Esophagus squamous epithelium (tissue), 4 donors: ENCODE measurements around the gene RIPOR2.
A peak's percentile ranks its signal among the peaks of the same experiment; 100 is the strongest.

Experiments
- POLR2A ChIP-seq, 4 donors: fragments of 450-650 bp; IDR thresholded peaks; one replicate each; pipeline ENCODE4 v1.6.1; 2017; ENCODE audit warnings: antibody characterized with exemption in 4 of 4, mild to moderate bottlenecking in 4 of 4, moderate library complexity in 3 of 4
- TF ChIP-seq, protein P1 (sequence below), 6 experiments: fragments of 450-650 bp in 4 of 6; fragments of 200-600 bp in 2 of 6; sonication (generic) in 2 of 6; IDR thresholded peaks; one replicate each; pipeline ENCODE4 v1.5.1; 2016 to 2019; ENCODE audit warnings: antibody characterized with exemption in 6 of 6, mild to moderate bottlenecking in 4 of 6, moderate library complexity in 4 of 6

DNA sequence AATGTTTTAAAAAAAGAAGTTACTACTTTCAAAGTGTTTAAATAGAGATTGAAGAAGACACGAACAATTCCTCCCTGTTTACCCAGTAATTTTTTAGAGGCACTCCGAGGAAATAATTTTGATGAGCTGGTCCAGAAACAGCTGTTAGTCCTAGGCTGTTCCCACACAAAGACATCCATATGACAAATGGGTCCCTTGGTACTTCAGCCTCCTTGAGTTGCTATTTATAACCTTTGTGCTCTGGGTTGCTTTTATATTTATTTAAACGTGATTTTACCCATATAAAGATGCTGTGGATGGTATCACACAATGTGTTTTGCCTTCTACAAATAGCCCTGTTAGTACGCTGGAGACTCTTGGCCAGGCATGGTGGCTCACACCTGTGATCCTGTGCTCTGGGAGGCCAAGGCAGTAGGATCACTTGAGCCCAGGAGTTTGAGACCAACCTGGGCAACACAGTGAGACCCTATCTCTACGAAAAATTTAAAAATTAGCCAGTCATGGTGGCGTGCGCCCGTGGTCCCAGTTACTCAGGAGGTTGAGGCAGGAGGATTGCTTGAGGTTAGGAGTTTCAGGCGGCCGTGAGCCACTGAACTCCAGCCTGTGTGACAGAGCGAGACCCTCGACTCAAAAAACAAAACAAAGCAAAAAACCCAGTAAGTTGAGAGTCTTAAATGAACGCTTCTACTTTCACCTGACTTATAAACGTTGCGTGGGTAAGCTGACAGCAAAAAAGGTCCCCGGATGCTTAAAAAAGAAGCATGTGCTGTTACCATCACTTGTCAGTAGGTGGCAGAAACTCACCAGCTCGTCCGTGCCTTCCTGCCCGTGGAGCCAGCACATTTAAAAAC, 80.1 kb downstream of the RIPOR2 start:
- TF ChIP-seq, protein P1, sequence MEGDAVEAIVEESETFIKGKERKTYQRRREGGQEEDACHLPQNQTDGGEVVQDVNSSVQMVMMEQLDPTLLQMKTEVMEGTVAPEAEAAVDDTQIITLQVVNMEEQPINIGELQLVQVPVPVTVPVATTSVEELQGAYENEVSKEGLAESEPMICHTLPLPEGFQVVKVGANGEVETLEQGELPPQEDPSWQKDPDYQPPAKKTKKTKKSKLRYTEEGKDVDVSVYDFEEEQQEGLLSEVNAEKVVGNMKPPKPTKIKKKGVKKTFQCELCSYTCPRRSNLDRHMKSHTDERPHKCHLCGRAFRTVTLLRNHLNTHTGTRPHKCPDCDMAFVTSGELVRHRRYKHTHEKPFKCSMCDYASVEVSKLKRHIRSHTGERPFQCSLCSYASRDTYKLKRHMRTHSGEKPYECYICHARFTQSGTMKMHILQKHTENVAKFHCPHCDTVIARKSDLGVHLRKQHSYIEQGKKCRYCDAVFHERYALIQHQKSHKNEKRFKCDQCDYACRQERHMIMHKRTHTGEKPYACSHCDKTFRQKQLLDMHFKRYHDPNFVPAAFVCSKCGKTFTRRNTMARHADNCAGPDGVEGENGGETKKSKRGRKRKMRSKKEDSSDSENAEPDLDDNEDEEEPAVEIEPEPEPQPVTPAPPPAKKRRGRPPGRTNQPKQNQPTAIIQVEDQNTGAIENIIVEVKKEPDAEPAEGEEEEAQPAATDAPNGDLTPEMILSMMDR (IDR thresholded peaks at IDR 0.05): peak; percentile 75 to 91 (median 88)
- TF ChIP-seq POLR2A (IDR thresholded peaks at IDR 0.05): no peak
